GM23338 (cell line): Measurements from ENCODE around the gene ADH6. TPM values are rescaled to one million over a fixed set of nuclear protein-coding genes. Genes with fewer than 3 reads are reported as not detected.

Experiments
- CREB1 ChIP-seq: fragments of 250-450 bp; sonication (Bioruptor Pico); IDR thresholded peaks from 2 replicates; pipeline ENCODE4 v1.5.0; 2020; ENCODE audit warnings: low read depth, mild to moderate bottlenecking, moderate library complexity
- CTCF ChIP-seq, 2 experiments: fragments of 200-600 bp in 1 of 2; sonication (generic) in 1 of 2; conservative IDR thresholded peaks; 2 replicates each; pipeline versions ENCODE4 v1.5.1 to v1.6.1; 2016 to 2017; ENCODE audit warnings: antibody characterized with exemption in 2 of 2, low read depth in 2 of 2, mild to moderate bottlenecking in 2 of 2, moderate library complexity in 1 of 2
- ETS1 ChIP-seq: IDR thresholded peaks from 2 replicates; pipeline ENCODE4 v1.6.1; 2016; ENCODE audit warnings: antibody characterized with exemption
- JUNB ChIP-seq: IDR thresholded peaks from one replicate; pipeline ENCODE4 v1.6.1; 2016; ENCODE audit warnings: antibody characterized with exemption; ENCODE audit not compliant: unreplicated experiment
- NANOG ChIP-seq: IDR thresholded peaks from 2 replicates; pipeline ENCODE4 v1.6.1; 2016; ENCODE audit warnings: antibody characterized with exemption, borderline replicate concordance
- POLR2AphosphoS5 ChIP-seq: IDR thresholded peaks from 2 replicates; pipeline ENCODE4 v1.6.1; 2016; ENCODE audit warnings: antibody characterized with exemption, low read depth
- STAT1 ChIP-seq: IDR thresholded peaks from one replicate; pipeline ENCODE4 v1.6.1; 2016; ENCODE audit warnings: antibody characterized with exemption; ENCODE audit not compliant: unreplicated experiment
- ZNF114 ChIP-seq: fragments of 250-450 bp; sonication (Bioruptor Pico); IDR thresholded peaks from 2 replicates; pipeline ENCODE4 v1.5.0; 2020; ENCODE audit warnings: mild to moderate bottlenecking, moderate library complexity
- ZNF462 ChIP-seq: fragments of 250-450 bp; sonication (Bioruptor Pico); IDR thresholded peaks from 2 replicates; pipeline ENCODE4 v1.5.0; 2020; ENCODE audit warnings: mild to moderate bottlenecking, moderate library complexity
- polyA plus RNA-seq: library from polyadenylated mRNA; unstranded; fragments of >200 nt; fragmentation: Nextera tagmentation; extraction: Ambion mirVana; gene quantifications from 2 replicates; pipeline ENCODE4 v1.2.1, GENCODE V29; 2016
- total RNA-seq: library from RNA; depleted of rRNA; stranded (reverse); fragments of >200 nt; shearing (Covaris generic); gene quantifications from 2 replicates; pipeline ENCODE4 v1.2.3, GENCODE V29; 2014

ADH6 gene
- total and polyA plus RNA-seq, 2 experiments from 2014 or later, result 0.58 TPM; not detected in 1

- TF ChIP-seq ZNF462 (no peak), POLR2AphosphoS5 (no peak), STAT1 (no peak), ETS1 (no peak), ZNF114 (CRISPR knock-in tag) (no peak), CREB1 (CRISPR knock-in tag) (no peak), CTCF (conservative IDR thresholded peaks at IDR 0.05; ENCODE audit: low read depth in 2 of 2) (no peak), JUNB (no peak), NANOG (no peak)
Observed at GRCh38 chr4:99186029-99186428, 33.0 kb downstream of the ADH6 start (continued).
